Gastrocnemius medialis (tissue), 4 donors: ENCODE measurements around the gene COBLL1.

Source experiments
- CTCF ChIP-seq, 5 experiments: fragments of 450-650 bp in 3 of 5; fragments of 200-600 bp in 2 of 5; sonication (generic) in 2 of 5; IDR thresholded peaks in 4 of 5; conservative IDR thresholded peaks in 1 of 5; 1 replicate in 4 of 5; 2 replicates in 1 of 5; pipeline ENCODE4 v1.5.1; 2016 to 2019; ENCODE audit warnings: antibody characterized with exemption in 5 of 5, mild to moderate bottlenecking in 3 of 5, moderate library complexity in 3 of 5
- POLR2A ChIP-seq, 2 donors: fragments of 450-650 bp; IDR thresholded peaks; one replicate each; pipeline ENCODE4 v1.6.1; 2017; ENCODE audit warnings: antibody characterized with exemption in 2 of 2, mild to moderate bottlenecking in 2 of 2, moderate library complexity in 2 of 2

DNA sequence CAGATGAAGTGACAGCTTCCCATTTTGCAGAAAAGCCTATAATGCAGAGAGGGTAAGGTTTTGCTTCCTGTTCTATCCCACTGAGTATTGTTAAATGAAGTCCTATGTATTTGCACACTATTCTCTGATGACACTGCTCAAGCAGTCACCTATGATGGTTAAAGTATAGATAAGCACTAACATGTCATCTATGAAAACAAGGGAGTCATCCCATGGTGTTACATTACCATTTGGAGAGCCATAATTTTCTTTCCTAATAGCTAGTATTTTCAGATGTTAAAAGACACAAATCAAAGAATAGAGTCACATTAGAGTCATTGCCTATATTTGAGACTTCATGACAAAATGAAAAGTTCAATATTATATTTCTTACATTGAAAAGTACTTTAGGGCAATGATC, 177.6 kb downstream of the COBLL1 start:
- TF ChIP-seq CTCF (IDR thresholded peaks at IDR 0.05 in 4 of 5, conservative IDR thresholded peaks at IDR 0.05 in 1 of 5) (no peak), POLR2A (IDR thresholded peaks at IDR 0.05) (no peak)
